GM18951 (cell line): ENCODE data around the gene REEP1.

Experiments
- POLR2A ChIP-seq: IDR thresholded peaks from 4 replicates; pipeline ENCODE4 v1.6.1; 2011; ENCODE audit warnings: mild to moderate bottlenecking; ENCODE audit not compliant: insufficient read length, insufficient read depth; ENCODE audit errors: extremely low read depth
- in situ Hi-C: fragments of 300-500 bp; cut with MboI; formaldehyde crosslinking; loops from one replicate; pipeline ENCODE4 v1.12.0; 2022; ENCODE audit warnings: low sequenced_read_pairs, mixed read lengths, inconsistent platforms; ENCODE audit not compliant: unreplicated experiment

REEP1 gene

GRCh38 chr2:86170449-86170848 lies 167.0 kb downstream of the REEP1 start:
- TF ChIP-seq POLR2A, result no peak
- in situ Hi-C loops, result no loop called here
